T-helper 17 cell (primary cell): ENCODE results near the gene NLK. TPM values are rescaled to one million over a fixed set of nuclear protein-coding genes. Genes with fewer than 3 reads are reported as not detected.
"Not testable (repeated sequence)": the region's sequence is repeated elsewhere in the genome, so short reads cannot be mapped to it uniquely, and the experiment has no call there.

Experiments
- ATAC-seq: fragments of 150-1000 bp; cut with Tn5 transposase; 2 replicates; pipeline ENCODE4 v1.10.0; 2021; ENCODE audit warnings: mild to moderate bottlenecking, moderate library complexity
- DNase-seq, 3 donors: peaks; one replicate each; pipeline versions ENCODE4 v3.0.0 to v3.0.0-alpha.2; 2020 to 2021
- H3K9me3 ChIP-seq: one replicate; pipeline ENCODE4 v1.7.0; 2013; ENCODE audit warnings: low read length, mild to moderate bottlenecking; ENCODE audit not compliant: control insufficient read depth, poor library complexity, severe bottlenecking
- H3K27ac Mint-ChIP-seq: one replicate; pipeline ENCODE4 v1.8.0; 2022; ENCODE audit warnings: mild to moderate bottlenecking, moderate library complexity, mixed read lengths
- H3K27me3 Mint-ChIP-seq: one replicate; pipeline ENCODE4 v1.8.0; 2022; ENCODE audit warnings: mixed read lengths
- H3K36me3 Mint-ChIP-seq: one replicate; pipeline ENCODE4 v1.8.0; 2022; ENCODE audit warnings: low read depth, mixed read lengths
- H3K4me1 Mint-ChIP-seq: one replicate; pipeline ENCODE4 v1.8.0; 2022; ENCODE audit warnings: mild to moderate bottlenecking, mixed read lengths
- H3K4me3 Mint-ChIP-seq: one replicate; pipeline ENCODE4 v1.8.0; 2022; ENCODE audit warnings: mild to moderate bottlenecking, moderate library complexity, mixed read lengths
- total RNA-seq, 4 donors: library from RNA in 2 of 4; stranded (reverse) in 2 of 4; gene quantifications; one replicate each; pipeline ENCODE4 v1.2.3 and lab custom pipeline; 2022 to 2026

Gene NLK
- total RNA-seq, 2 donors from 2014 or later: 12.3 to 15.1 TPM

DNA sequence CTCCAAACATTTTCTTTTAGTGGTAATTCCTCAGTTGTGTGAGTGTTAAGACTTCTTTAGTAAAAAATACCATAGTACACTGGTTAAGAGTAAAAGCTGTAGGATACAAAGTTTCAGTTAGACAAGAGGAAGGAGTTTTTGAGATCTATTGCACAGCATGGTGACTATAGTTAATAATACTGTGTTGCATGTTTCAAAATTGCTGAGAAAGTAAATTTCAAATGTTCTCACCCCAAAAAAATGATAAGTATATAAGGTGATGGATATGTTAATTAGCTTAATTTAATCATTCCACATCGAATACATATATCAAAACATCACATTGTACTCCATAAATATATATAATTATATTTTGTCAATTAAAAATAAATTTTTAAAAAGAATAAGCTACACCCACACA, 22.0 kb upstream of the NLK start:
- no peak for DNase-seq
- Mint-ChIP-seq H3K27me3 (peaks cover 26% of the 10 kb centered on the region), H3K4me1 (no peaks in the 10 kb centered on the region), H3K36me3 (peaks cover 3% of the 10 kb centered on the region), H3K27ac (no peak overlapping the region), H3K4me3 (no peak overlapping the region)
- H3K9me3 ChIP-seq: no peaks in the 10 kb centered on the region
- no peak for ATAC-seq

DNA sequence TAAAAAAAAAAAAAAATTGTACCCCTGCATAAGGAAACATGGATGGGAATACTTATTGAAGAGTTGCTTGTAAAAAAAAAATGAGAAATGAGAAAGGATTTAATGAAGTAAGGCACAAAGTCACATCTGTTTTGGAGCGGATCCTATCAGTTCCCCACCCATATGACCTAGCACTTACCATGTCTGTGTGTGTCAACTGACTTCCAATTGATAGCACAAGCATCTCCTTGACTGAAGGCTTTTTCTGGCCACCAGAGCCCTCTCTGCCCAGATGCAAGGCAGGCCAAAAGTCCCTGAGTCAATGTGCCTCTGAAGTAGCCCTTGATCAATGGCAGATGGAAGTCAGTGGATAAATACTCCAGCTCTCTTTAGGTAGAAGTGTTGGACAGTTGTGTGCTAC, 13.4 kb upstream of the NLK start:
- no peak for DNase-seq
- Mint-ChIP-seq H3K27me3 (no peaks in the 10 kb centered on the region), H3K36me3 (peaks cover 3% of the 10 kb centered on the region), H3K27ac (no peak overlapping the region), H3K4me3 (no peak overlapping the region), H3K4me1 (peaks cover 2% of the 10 kb centered on the region)
- ATAC-seq: no peak
- no peaks in the 10 kb centered on the region for H3K9me3 ChIP-seq

DNA sequence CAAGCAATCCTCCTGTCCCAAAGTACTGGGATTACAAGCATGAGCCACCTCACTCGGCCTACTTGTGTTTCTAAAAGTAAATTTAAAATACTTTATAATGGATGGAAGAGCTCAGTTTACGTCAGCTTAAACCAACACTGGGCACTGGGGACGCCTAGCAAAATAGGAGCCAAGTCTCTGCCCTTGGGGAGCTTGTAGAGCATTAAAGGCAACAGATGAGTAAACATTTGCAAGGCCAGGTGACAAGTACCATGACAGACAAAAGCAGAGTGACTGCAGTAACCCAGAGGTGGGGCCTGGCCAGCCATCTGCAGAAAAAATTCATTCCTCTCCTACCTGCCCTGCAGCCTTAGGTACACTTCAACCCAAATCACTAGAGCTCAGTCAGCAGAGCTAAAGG, 12.1 kb upstream of the NLK start:
- Mint-ChIP-seq H3K27me3 (no peaks in the 10 kb centered on the region), H3K36me3 (peaks cover 3% of the 10 kb centered on the region), H3K27ac (no peak overlapping the region), H3K4me3 (no peak overlapping the region), H3K4me1 (peaks cover 2% of the 10 kb centered on the region)
- DNase-seq (no peak), ATAC-seq (no peak)
- no peaks in the 10 kb centered on the region for H3K9me3 ChIP-seq

DNA sequence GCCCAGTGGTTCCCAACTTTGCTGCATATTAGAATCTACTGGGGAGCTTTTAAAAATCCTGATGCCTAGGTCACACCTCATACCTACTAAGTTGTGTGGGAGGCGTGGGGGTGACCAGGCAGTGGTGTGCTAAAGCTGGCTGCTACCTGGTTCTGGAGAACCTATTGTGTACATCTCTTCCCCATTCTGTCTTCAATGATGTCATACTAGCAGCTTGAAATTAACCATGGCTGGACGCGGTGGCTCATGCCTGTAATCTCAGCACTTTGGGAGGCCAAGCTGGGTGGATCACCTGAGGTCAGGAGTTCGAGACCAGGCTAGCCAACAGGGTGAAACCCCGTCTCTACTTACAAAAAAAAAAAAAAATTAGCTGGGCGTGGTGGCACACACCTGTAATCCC, 11.3 kb upstream of the NLK start:
- Mint-ChIP-seq H3K4me3 (no peak overlapping the region), H3K4me1 (peaks cover 2% of the 10 kb centered on the region), H3K27me3 (no peaks in the 10 kb centered on the region), H3K36me3 (peaks cover 3% of the 10 kb centered on the region), H3K27ac (no peak overlapping the region)
- ATAC-seq (no peak), DNase-seq (no peak)
- no peaks in the 10 kb centered on the region for H3K9me3 ChIP-seq

DNA sequence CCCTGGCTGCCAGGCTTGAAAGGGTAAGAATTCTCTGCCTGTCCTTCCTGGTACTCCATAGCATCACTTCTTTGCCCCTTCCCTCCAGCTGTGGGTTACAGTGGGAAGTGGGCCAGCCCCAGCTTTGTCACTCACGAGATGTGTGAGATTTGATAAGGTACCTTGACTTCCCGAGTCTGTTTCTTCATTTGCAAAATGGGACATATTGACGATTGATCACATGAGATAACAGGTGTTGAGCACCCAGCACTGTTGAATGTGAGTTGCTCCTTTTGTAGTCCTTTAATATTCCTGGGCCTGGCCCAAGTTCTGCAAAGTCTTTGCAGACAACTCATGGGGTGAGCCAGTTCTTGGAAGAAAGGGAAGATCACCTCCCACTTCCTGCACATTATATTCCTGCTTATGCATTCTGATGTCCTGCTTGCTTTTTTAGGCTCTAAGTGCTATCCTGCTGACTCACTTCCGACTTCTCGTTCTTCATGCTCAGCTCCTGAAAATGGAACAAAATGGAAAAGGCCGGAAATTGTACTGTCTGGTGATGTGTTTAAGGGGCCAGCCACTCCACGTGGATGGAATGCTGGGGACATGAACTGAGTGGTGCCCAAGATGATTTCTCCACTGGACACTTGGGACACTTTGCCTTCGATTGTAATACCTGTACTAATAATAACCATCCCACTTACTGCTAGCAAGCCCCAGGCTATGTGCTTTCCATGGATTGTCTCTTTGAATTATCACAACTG, 8.3 kb upstream of the NLK start:
- Mint-ChIP-seq H3K27me3 (no peaks in the 10 kb centered on the region), H3K4me3 (no peak overlapping the region), H3K27ac (no peak overlapping the region), H3K4me1 (peaks cover 5% of the 10 kb centered on the region), H3K36me3 (no peaks in the 10 kb centered on the region)
- no peak for ATAC-seq
- no peaks in the 10 kb centered on the region for H3K9me3 ChIP-seq
- no peak for DNase-seq

DNA sequence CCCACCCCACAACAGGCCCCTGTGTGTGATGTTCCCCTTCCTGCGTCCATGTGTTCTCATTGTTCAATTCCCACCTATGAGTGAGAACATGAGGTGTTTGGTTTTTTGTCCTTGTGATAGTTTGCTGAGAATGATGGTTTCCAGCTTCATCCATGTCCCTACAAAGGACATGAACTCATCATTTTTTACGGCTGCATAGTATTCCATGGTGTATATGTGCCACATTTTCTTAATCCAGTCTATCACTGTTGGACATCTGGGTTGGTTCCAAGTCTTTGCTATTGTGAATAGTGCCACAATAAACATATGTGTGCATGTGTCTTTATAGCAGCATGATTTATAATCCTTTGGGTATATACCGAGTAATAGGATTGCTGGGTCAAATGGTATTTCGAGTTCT, 7.0 kb upstream of the NLK start:
- not testable (repeated sequence) for H3K36me3 Mint-ChIP-seq, ATAC-seq, H3K4me3 Mint-ChIP-seq, DNase-seq, H3K27me3 Mint-ChIP-seq, H3K9me3 ChIP-seq, H3K27ac Mint-ChIP-seq, H3K4me1 Mint-ChIP-seq

DNA sequence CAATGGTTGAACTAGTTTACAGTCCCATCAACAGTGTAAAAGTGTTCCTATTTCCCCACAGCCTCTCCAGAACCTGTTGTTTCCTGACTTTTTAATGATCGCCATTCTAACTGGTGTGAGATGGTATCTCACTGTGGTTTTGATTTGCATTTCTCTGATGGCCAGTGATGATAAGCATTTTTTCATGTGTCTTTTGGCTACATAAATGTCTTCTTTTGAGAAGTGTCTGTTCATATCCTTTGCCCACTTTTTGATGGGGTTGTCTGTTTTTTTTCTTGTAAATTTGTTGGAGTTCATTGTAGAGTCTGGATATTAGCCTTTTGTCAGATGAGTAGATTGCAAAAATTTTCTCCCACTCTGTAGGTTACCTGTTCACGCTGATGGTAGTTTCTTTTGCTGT, 6.6 kb upstream of the NLK start:
- H3K27me3 Mint-ChIP-seq, ATAC-seq, H3K27ac Mint-ChIP-seq, H3K36me3 Mint-ChIP-seq, H3K4me3 Mint-ChIP-seq, DNase-seq, H3K9me3 ChIP-seq, H3K4me1 Mint-ChIP-seq: not testable (repeated sequence)

DNA sequence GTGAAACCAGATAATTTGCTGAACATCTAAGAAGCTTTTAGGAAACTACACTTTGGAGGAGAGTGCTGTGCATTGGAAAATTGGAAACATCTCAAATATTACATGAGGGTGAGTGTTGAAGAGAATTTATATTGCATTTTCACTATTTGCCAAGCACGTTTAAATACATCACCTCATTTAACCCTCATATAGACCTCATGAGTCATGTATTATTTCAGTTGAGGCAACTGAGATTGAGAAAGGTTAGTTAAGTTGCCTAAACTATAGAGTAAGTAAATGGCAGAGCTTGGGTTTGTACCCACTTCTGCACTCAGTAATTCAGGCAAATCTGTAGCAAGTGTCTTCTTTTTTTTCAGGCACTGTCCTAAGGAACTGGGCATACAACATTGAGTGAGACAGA, 3.7 kb upstream of the NLK start:
- H3K9me3 ChIP-seq: no peaks in the 10 kb centered on the region
- H3K27me3 Mint-ChIP-seq: no peaks in the 10 kb centered on the region
- peak overlapping the region; percentile 5 for H3K4me3 Mint-ChIP-seq
- no peak overlapping the region for H3K27ac Mint-ChIP-seq
- H3K36me3 Mint-ChIP-seq: no peaks in the 10 kb centered on the region
- ATAC-seq: no peak
- peaks cover 19% of the 10 kb centered on the region for H3K4me1 Mint-ChIP-seq
- no peak for DNase-seq

DNA sequence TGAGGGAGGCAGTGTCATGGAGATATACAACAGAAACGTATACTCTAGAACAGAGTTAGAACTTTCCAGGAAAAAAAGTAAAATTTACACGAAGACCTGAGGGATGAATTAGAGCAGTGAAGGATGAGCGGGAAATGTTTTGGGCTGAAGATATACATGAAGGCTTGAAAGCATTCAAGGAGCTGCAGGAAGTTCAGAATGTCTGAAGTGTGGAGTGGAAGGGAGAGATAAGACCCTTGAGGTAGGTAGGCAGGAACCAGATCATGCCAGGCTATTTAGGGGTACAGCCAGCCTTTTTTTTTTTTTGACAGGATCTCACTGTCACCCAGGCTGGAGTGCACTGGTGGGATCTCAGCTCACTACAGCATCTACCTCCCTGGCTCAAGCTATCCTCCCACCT, 3.2 kb upstream of the NLK start:
- Mint-ChIP-seq H3K27ac (no peak overlapping the region), H3K27me3 (no peaks in the 10 kb centered on the region), H3K4me1 (peaks cover 20% of the 10 kb centered on the region), H3K4me3 (no peak overlapping the region), H3K36me3 (no peaks in the 10 kb centered on the region)
- ATAC-seq: no peak
- no peaks in the 10 kb centered on the region for H3K9me3 ChIP-seq
- no peak for DNase-seq

DNA sequence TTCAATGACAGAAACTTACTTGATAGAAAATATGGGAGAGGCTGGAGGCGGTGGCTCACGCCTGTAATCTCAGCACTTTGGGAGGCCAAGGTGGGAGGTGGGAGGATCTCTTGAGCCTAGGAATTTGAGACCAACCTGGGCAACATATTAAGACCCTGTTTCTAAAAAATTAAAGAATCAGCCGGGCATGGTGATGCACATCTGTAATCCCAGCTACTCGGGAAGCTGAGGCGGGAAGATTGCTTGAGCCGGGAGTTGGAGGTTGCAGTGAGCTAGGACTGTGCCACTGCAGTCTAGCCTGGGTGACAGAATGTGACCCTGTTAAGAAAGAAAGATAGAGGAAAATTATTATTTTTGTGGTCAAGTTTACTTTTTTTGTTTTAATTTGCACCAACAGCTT, 2.1 kb upstream of the NLK start:
- Mint-ChIP-seq H3K36me3 (no peaks in the 10 kb centered on the region), H3K4me1 (peaks cover 29% of the 10 kb centered on the region)
- ATAC-seq: no peak

DNA sequence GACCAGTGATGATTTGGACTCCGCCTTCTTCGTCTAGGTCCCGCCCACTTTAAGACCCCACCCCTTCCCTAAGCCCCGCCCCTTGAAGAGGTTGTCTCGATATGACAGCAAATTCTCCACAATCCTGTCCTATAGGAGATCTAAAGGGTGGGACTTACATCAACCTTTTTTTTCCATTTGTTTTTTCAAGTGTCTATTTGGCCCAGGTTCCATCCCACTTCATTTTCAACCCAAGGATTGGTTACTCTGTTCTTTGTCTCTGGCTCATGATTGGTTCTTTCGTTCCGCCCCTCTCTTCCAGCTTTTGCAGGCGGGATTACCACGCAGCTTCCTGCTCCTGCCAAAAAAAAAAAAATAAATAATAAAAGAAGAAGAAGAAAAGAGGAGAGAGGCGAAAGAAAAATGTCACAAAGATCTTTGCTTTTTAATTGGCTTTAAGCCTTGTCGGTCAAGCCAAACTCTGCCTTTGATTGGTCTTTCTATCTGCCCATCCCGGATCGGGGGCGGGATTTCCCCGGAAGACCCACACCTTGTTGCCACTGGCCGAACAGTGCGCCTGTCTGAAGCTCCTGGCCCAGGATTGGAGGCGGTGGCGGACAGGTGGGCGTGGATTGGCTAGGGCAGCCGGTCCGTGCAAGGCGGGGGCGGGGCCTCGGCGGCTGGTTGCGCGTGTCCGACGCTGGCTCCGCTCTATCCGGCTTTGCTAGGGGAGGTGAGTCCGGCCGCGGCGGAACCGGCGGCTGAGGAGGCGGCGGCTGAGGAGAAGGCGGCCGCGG, 1.2 kb upstream of the NLK start:
- H3K4me1 Mint-ChIP-seq: peaks cover 37% of the 10 kb centered on the region
- no peaks in the 10 kb centered on the region for H3K27me3 Mint-ChIP-seq
- ATAC-seq: peak; percentile 94
- H3K36me3 Mint-ChIP-seq: no peaks in the 10 kb centered on the region
- H3K27ac Mint-ChIP-seq: peak overlapping the region; percentile 92
- DNase-seq: peak; percentile 98 to 99 (median 99)
- H3K9me3 ChIP-seq: no peaks in the 10 kb centered on the region
- peak overlapping the region; percentile 93 for H3K4me3 Mint-ChIP-seq

More for the DNA sequence above, 2.1 kb upstream of the NLK start:
- Mint-ChIP-seq H3K4me3 (peak overlapping the region; percentile 93), H3K27ac (no peak overlapping the region), H3K27me3 (no peaks in the 10 kb centered on the region)
- DNase-seq: no peak
- no peaks in the 10 kb centered on the region for H3K9me3 ChIP-seq

DNA sequence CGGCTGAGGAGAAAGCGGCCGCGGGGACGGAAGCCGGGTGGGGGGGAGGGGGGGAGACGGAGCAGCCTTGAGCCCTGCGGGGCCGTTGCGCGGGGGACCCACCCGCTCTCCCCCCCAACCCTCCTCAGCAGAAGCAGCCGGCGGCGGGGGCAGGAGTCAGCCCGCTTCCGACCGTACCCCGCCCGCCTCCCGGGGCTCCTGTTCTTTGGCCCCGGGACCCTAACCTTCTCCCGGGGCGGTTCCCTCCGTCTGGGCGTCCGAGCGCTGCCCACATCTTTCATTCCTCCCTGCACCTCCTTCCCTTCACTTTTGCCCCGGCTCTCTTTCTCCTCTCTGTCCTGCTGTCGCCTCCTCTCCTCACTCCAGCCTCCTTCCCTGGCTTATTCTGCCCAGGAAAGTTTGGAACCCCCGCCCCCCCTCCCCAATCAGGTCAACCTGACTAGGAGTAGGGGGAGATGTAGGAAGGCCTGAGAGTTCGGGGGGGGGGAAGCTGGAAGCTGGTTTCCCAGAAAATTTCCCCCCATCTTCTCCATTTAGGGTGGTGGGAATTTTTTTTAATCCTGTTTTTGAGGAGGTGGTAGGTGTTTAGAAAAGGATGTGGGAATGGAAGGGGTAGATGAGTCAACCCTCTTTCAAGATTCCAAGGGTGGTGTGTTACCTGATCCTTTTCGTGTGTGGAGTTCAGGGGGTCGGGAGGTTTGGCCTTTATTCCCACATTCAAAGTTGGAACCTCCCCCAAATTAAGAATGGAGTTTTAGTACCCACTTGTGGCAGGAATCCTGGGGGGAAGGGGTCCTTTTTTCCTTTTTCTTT, 427 bp upstream of the NLK start:
- DNase-seq: no peak
- Mint-ChIP-seq H3K36me3 (no peaks in the 10 kb centered on the region), H3K27ac (peak overlapping the region; percentile 92), H3K27me3 (no peaks in the 10 kb centered on the region), H3K4me1 (peaks cover 43% of the 10 kb centered on the region), H3K4me3 (peak overlapping the region; percentile 93)
- ATAC-seq: peak; percentile 2
- no peaks in the 10 kb centered on the region for H3K9me3 ChIP-seq

DNA sequence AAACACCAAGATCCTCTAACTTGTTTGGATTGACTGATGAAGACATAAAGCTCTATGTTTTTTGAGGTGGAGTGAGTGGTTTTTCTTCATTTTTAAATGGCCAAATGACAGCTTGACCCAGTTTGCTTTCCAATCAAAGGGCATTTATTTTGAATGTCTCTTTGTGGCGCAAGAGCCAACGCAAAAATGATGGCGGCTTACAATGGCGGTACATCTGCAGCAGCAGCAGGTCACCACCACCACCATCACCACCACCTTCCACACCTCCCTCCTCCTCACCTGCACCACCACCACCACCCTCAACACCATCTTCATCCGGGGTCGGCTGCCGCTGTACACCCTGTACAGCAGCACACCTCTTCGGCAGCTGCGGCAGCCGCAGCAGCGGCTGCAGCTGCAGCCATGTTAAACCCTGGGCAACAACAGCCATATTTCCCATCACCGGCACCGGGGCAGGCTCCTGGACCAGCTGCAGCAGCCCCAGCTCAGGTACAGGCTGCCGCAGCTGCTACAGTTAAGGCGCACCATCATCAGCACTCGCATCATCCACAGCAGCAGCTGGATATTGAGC, 329 bp downstream of the NLK start:
- H3K9me3 ChIP-seq: no peaks in the 10 kb centered on the region
- no peak for ATAC-seq
- DNase-seq: no peak
- Mint-ChIP-seq H3K4me3 (peak overlapping the region; percentile 93), H3K4me1 (peaks cover 43% of the 10 kb centered on the region), H3K27ac (peak overlapping the region; percentile 24), H3K27me3 (no peaks in the 10 kb centered on the region), H3K36me3 (no peaks in the 10 kb centered on the region)
